ENCODE data around the gene ADAD2.
"Not testable (repeated sequence)": the region's sequence is repeated elsewhere in the genome, so short reads cannot be mapped to it uniquely, and the experiment has no call there.

ADAD2 gene

GRCh38 chr16:84212154-84212553 lies 21.2 kb downstream of the ADAD2 start:
- Histone ChIP-seq H3K9me3 (ENCODE audit: control insufficient read depth in 2 of 2, low read length in 2 of 2) (no peaks in the 10 kb centered on the region), H3K36me3 (ENCODE audit: control insufficient read depth in 2 of 2, insufficient read depth in 2 of 2, low read length in 2 of 2) (no peaks in the 10 kb centered on the region)

GRCh38 chr16:84212631-84213030 lies 21.7 kb downstream of the ADAD2 start:
- H3K27me3 ChIP-seq (ENCODE audit: control insufficient read depth in 1 of 2, insufficient read depth in 2 of 2, low read length in 2 of 2): peaks cover 0 to 2% of the 10 kb centered on the region in 2 donors
- H3K9ac ChIP-seq (ENCODE audit: low read length in 2 of 2): no peak overlapping the region
- H3K36me3 ChIP-seq (ENCODE audit: control insufficient read depth in 2 of 2, insufficient read depth in 2 of 2, low read length in 2 of 2): no peaks in the 10 kb centered on the region
- no peak overlapping the region for H3K4me3 ChIP-seq (ENCODE audit: low read length in 2 of 2)
- no peak overlapping the region for H3K27ac ChIP-seq (ENCODE audit: low read length)
- no peaks in the 10 kb centered on the region for H3K9me3 ChIP-seq (ENCODE audit: control insufficient read depth in 2 of 2, low read length in 2 of 2)
- H3K4me1 ChIP-seq (ENCODE audit: control insufficient read depth, insufficient read depth, low read length): no peaks in the 10 kb centered on the region

More at GRCh38 chr16:84212154-84212553, 21.2 kb downstream of the ADAD2 start:
- peaks cover 0 to 2% of the 10 kb centered on the region in 2 donors for H3K27me3 ChIP-seq (ENCODE audit: control insufficient read depth in 1 of 2, insufficient read depth in 2 of 2, low read length in 2 of 2)
- H3K9ac ChIP-seq (ENCODE audit: low read length in 2 of 2): no peak overlapping the region
- no peak overlapping the region for H3K4me3 ChIP-seq (ENCODE audit: low read length in 2 of 2)
- no peak overlapping the region for H3K27ac ChIP-seq (ENCODE audit: low read length)
- no peaks in the 10 kb centered on the region for H3K4me1 ChIP-seq (ENCODE audit: control insufficient read depth, insufficient read depth, low read length)

DNA sequence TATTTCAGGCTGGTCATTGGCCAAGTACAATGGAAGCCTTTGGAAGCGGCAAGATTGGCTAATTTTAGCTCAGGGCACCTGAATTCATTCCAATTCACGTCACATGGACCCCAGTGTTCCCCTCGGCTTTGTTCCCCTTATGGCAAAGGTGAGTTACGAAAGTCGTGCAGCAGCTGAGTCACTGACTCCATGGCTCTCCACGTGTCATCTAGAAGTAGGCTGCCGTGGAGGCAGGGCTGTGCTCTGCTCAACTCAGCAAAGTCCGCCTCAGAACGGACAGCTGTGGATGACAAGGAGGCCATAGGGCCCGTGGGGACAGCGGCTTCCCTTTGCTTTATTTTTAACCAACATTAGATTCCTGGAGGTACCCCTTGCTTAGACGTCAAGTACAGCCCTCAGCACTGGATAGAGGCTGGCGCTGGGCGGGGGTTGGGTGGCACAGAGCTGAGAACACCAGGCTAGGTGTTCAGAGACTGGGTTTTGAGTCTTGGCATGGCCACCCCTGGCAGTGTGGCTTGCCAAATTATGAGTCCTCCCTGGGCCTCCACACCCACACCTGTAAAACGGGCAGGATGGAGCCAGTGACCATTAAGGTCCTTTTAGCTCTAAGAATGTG lies 23.6 kb downstream of the ADAD2 start:
- H3K4me1 ChIP-seq (ENCODE audit: control insufficient read depth, insufficient read depth, low read length): no peaks in the 10 kb centered on the region
- no peak overlapping the region for H3K9ac ChIP-seq (ENCODE audit: low read length in 2 of 2)
- H3K9me3 ChIP-seq (ENCODE audit: control insufficient read depth in 2 of 2, low read length in 2 of 2): no peaks in the 10 kb centered on the region
- no peaks in the 10 kb centered on the region for H3K36me3 ChIP-seq (ENCODE audit: control insufficient read depth in 2 of 2, insufficient read depth in 2 of 2, low read length in 2 of 2)
- no peak overlapping the region for H3K27ac ChIP-seq (ENCODE audit: low read length)
- peaks cover 0 to 2% of the 10 kb centered on the region in 2 donors for H3K27me3 ChIP-seq (ENCODE audit: control insufficient read depth in 1 of 2, insufficient read depth in 2 of 2, low read length in 2 of 2)
- H3K4me3 ChIP-seq (ENCODE audit: low read length in 2 of 2): no peak overlapping the region

GRCh38 chr16:84215531-84215930 lies 24.6 kb downstream of the ADAD2 start:
- Histone ChIP-seq H3K36me3 (ENCODE audit: control insufficient read depth in 2 of 2, insufficient read depth in 2 of 2, low read length in 2 of 2) (no peaks in the 10 kb centered on the region), H3K9me3 (ENCODE audit: control insufficient read depth in 2 of 2, low read length in 2 of 2) (no peaks in the 10 kb centered on the region), H3K27me3 (ENCODE audit: control insufficient read depth in 1 of 2, insufficient read depth in 2 of 2, low read length in 2 of 2) (peaks cover 0 to 2% of the 10 kb centered on the region in 2 donors), H3K27ac (ENCODE audit: low read length) (no peak overlapping the region), H3K9ac (ENCODE audit: low read length in 2 of 2) (no peak overlapping the region), H3K4me3 (ENCODE audit: low read length in 2 of 2) (no peak overlapping the region), H3K4me1 (ENCODE audit: control insufficient read depth, insufficient read depth, low read length) (no peaks in the 10 kb centered on the region)

DNA sequence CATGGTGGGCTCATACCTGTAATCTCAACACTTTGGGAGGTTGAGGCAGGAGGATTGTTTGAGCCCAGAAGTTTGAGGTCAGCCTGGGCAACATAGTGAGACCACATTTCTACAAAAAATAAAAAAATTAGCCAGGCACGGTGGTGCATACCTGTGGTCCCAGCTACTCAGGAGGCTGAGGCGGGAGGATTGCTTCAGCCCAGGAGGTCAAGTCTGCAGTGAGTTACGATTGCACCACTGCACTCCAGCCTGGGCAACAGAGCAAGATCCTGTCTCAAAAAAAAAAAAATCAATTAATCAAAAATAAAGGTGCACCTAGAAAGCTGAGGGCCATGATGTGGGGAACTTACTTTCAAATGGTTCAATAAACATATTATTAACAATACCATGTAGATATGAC lies 25.2 kb downstream of the ADAD2 start:
- not testable (repeated sequence) for H3K9ac ChIP-seq (ENCODE audit: low read length in 2 of 2); H3K4me3 ChIP-seq (ENCODE audit: low read length in 2 of 2); H3K4me1 ChIP-seq (ENCODE audit: control insufficient read depth, insufficient read depth, low read length); H3K27ac ChIP-seq (ENCODE audit: low read length); H3K9me3 ChIP-seq (ENCODE audit: control insufficient read depth in 2 of 2, low read length in 2 of 2); H3K27me3 ChIP-seq (ENCODE audit: control insufficient read depth in 1 of 2, insufficient read depth in 2 of 2, low read length in 2 of 2); H3K36me3 ChIP-seq (ENCODE audit: control insufficient read depth in 2 of 2, insufficient read depth in 2 of 2, low read length in 2 of 2)

GRCh38 chr16:84218176-84218823 lies 27.3 kb downstream of the ADAD2 start:
- no peaks in the 10 kb centered on the region for H3K4me1 ChIP-seq (ENCODE audit: control insufficient read depth, insufficient read depth, low read length)

DNA sequence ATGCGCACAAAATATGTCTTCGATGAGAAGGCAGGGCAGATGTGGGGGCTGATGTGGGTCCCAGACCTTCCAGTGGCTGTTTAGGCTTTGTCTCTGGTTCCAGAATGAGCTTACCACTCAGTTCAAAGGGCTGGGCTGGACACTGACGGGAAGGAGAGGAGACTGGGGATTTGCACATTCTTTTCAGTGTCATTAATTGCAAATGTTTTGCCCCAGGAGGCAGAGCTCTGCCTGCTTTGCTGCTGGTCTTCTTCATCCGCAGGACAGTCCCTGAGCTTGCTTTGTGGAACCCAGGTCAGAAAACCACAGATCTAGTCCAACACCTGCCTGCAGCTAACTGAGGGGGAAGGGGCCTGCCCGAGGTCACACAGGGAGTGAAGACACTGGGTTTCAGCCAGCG lies 28.0 kb downstream of the ADAD2 start:
- H3K4me3 ChIP-seq (ENCODE audit: low read length in 2 of 2): no peak overlapping the region
- no peak overlapping the region for H3K27ac ChIP-seq (ENCODE audit: low read length)
- no peaks in the 10 kb centered on the region for H3K36me3 ChIP-seq (ENCODE audit: control insufficient read depth in 2 of 2, insufficient read depth in 2 of 2, low read length in 2 of 2)
- H3K9me3 ChIP-seq (ENCODE audit: control insufficient read depth in 2 of 2, low read length in 2 of 2): no peaks in the 10 kb centered on the region
- H3K9ac ChIP-seq (ENCODE audit: low read length in 2 of 2): no peak overlapping the region
- H3K27me3 ChIP-seq (ENCODE audit: control insufficient read depth in 1 of 2, insufficient read depth in 2 of 2, low read length in 2 of 2): peaks cover 0 to 2% of the 10 kb centered on the region in 2 donors
- H3K4me1 ChIP-seq (ENCODE audit: control insufficient read depth, insufficient read depth, low read length): no peaks in the 10 kb centered on the region

More at GRCh38 chr16:84218176-84218823, 27.3 kb downstream of the ADAD2 start:
- H3K36me3 ChIP-seq (ENCODE audit: control insufficient read depth in 2 of 2, insufficient read depth in 2 of 2, low read length in 2 of 2): no peaks in the 10 kb centered on the region
- H3K27me3 ChIP-seq (ENCODE audit: control insufficient read depth in 1 of 2, insufficient read depth in 2 of 2, low read length in 2 of 2): peaks cover 0 to 2% of the 10 kb centered on the region in 2 donors
- no peaks in the 10 kb centered on the region for H3K9me3 ChIP-seq (ENCODE audit: control insufficient read depth in 2 of 2, low read length in 2 of 2)
- H3K9ac ChIP-seq (ENCODE audit: low read length in 2 of 2): no peak overlapping the region
- no peak overlapping the region for H3K27ac ChIP-seq (ENCODE audit: low read length)
- no peak overlapping the region for H3K4me3 ChIP-seq (ENCODE audit: low read length in 2 of 2)

DNA sequence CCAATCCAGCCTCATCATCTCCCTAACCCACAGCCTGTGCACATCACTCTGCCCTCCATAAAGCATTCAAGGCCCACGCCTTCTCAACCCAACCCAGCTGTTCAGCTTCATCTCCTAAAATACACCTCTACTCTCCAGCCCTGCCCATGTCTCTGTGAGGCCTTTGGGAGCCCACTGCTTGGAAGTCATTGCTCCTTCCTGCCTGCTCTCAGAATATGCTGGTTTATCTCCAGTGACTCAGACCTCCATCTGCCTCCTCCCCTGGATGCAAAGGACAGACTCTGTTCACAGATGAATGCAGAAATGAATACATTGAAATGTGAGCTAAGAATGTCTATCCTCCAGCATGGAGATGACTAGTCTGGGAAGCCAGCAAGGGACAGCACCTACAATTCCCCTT lies 29.9 kb downstream of the ADAD2 start:
- Histone ChIP-seq H3K27ac (ENCODE audit: low read length) (no peak overlapping the region), H3K9me3 (ENCODE audit: control insufficient read depth in 2 of 2, low read length in 2 of 2) (no peaks in the 10 kb centered on the region)

GRCh38 chr16:84223456-84223855 lies 32.5 kb downstream of the ADAD2 start:
- H3K9ac ChIP-seq (ENCODE audit: low read length in 2 of 2): no peak overlapping the region
- no peak overlapping the region for H3K27ac ChIP-seq (ENCODE audit: low read length)
- H3K36me3 ChIP-seq (ENCODE audit: control insufficient read depth in 2 of 2, insufficient read depth in 2 of 2, low read length in 2 of 2): no peaks in the 10 kb centered on the region
- peaks cover 6% of the 10 kb centered on the region for H3K4me1 ChIP-seq (ENCODE audit: control insufficient read depth, insufficient read depth, low read length)
- no peak overlapping the region for H3K4me3 ChIP-seq (ENCODE audit: low read length in 2 of 2)
- H3K27me3 ChIP-seq (ENCODE audit: control insufficient read depth in 1 of 2, insufficient read depth in 2 of 2, low read length in 2 of 2): peaks cover 0 to 7% of the 10 kb centered on the region in 2 donors
- H3K9me3 ChIP-seq (ENCODE audit: control insufficient read depth in 2 of 2, low read length in 2 of 2): no peaks in the 10 kb centered on the region

More for the DNA sequence above, 29.9 kb downstream of the ADAD2 start:
- no peak overlapping the region for H3K9ac ChIP-seq (ENCODE audit: low read length in 2 of 2)
- peaks cover 0 to 5% of the 10 kb centered on the region in 2 donors for H3K27me3 ChIP-seq (ENCODE audit: control insufficient read depth in 1 of 2, insufficient read depth in 2 of 2, low read length in 2 of 2)
- H3K4me3 ChIP-seq (ENCODE audit: low read length in 2 of 2): no peak overlapping the region
- no peaks in the 10 kb centered on the region for H3K4me1 ChIP-seq (ENCODE audit: control insufficient read depth, insufficient read depth, low read length)
- H3K36me3 ChIP-seq (ENCODE audit: control insufficient read depth in 2 of 2, insufficient read depth in 2 of 2, low read length in 2 of 2): no peaks in the 10 kb centered on the region

DNA sequence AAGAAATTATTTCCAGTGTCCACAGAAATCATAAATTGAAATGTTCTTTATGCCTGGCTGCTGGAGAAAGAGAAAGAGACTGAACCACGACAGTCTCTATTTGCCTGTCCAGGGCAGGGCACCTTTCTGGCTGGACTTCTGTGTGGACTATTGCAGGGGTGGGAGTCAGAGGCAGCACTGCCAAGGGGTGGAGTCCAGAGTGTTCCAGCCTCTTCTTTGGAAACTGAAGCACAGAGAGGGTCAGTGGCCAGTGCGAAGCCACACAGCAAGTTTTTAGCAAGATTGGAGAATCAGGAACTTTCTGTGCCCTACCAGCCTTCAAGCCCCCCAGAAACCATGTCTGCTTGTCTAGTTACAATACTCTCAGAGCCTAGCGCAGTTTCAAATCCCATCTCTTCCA lies 33.6 kb downstream of the ADAD2 start:
- Histone ChIP-seq H3K27me3 (ENCODE audit: control insufficient read depth in 1 of 2, insufficient read depth in 2 of 2, low read length in 2 of 2) (peaks cover 0 to 7% of the 10 kb centered on the region in 2 donors), H3K9ac (ENCODE audit: low read length in 2 of 2) (no peak overlapping the region), H3K4me1 (ENCODE audit: control insufficient read depth, insufficient read depth, low read length) (peaks cover 9% of the 10 kb centered on the region), H3K36me3 (ENCODE audit: control insufficient read depth in 2 of 2, insufficient read depth in 2 of 2, low read length in 2 of 2) (no peaks in the 10 kb centered on the region), H3K9me3 (ENCODE audit: control insufficient read depth in 2 of 2, low read length in 2 of 2) (no peaks in the 10 kb centered on the region), H3K4me3 (ENCODE audit: low read length in 2 of 2) (no peak overlapping the region), H3K27ac (ENCODE audit: low read length) (no peak overlapping the region)

DNA sequence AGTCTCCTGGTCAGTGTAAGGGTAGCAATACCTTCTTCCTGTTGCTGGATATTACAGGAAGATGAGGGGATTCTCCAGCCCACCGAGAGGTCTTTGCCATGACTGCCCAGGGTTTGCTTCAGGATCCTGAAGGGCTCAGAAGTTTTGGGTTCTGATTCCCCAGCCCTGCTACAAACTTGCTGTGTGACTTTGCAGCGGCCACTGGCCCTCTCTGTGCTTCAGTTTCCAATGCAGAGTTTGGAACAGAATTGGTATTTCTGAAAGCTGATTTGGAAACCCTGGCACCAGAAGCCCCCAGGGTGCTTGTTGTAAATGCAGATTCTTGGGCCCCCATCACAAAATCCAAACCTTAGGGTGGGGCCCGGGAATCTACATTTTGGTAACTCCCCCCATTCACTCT lies 34.2 kb downstream of the ADAD2 start:
- Histone ChIP-seq H3K4me1 (ENCODE audit: control insufficient read depth, insufficient read depth, low read length) (peaks cover 9% of the 10 kb centered on the region), H3K9me3 (ENCODE audit: control insufficient read depth in 2 of 2, low read length in 2 of 2) (no peaks in the 10 kb centered on the region), H3K9ac (ENCODE audit: low read length in 2 of 2) (no peak overlapping the region), H3K27ac (ENCODE audit: low read length) (no peak overlapping the region), H3K27me3 (ENCODE audit: control insufficient read depth in 1 of 2, insufficient read depth in 2 of 2, low read length in 2 of 2) (peaks cover 0 to 7% of the 10 kb centered on the region in 2 donors), H3K4me3 (ENCODE audit: low read length in 2 of 2) (no peak overlapping the region), H3K36me3 (ENCODE audit: control insufficient read depth in 2 of 2, insufficient read depth in 2 of 2, low read length in 2 of 2) (no peaks in the 10 kb centered on the region)

All from stomach smooth muscle (tissue), 2 donors.